Muscle of arm (tissue), 12 donors: Measurements from ENCODE around the gene CLASP1. TPM values are rescaled to one million over a fixed set of nuclear protein-coding genes. Genes with fewer than 3 reads are reported as not detected.
"Not testable (repeated sequence)": the region's sequence is repeated elsewhere in the genome, so short reads cannot be mapped to it uniquely, and the experiment has no call there.

ENCODE experiments used
- DNase-seq: peaks from one replicate; pipeline ENCODE4 v3.0.0-alpha.2; 2013
- polyA plus RNA-seq, 12 donors: library from polyadenylated mRNA; unstranded; fragments of 120-200 nt; gene quantifications; one replicate each; pipeline ENCODE4 v1.2.1, GENCODE V29; 2013; ENCODE audit not compliant: insufficient read length in 12 of 12

Gene CLASP1
- polyA plus RNA-seq, 12 donors: 41.5 to 86.0 (median 58.7) TPM

GRCh38 chr2:121351521-121352318, 297.5 kb downstream of the CLASP1 start:
- DNase-seq: no peak

GRCh38 chr2:121350890-121351289, 298.4 kb downstream of the CLASP1 start:
- DNase-seq: no peak

DNA sequence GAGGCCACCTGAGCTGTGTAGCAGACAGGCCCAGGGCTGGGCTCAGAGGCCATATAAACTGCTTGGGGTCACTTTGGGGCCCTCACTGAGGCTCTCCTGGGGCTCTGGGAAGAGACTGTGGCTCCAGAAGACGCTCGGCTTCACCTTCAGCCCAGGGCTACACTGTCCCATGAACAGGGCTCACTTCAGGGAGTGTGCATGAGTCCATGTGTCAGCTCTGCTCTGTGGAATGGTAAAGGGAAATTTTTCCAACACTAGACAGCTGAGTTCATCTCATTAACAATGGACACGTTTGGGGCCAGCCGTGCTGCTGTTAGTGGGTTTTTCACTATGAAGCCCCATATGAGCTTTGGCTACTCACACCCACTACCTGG, 298.9 kb downstream of the CLASP1 start:
- DNase-seq: no peak

GRCh38 chr2:121349721-121350401, 299.4 kb downstream of the CLASP1 start:
- DNase-seq: no peak

- DNase-seq: no peak
These were observed 301.0 kb downstream of the CLASP1 start for GRCh38 chr2:121348128-121348740.

- DNase-seq: no peak
These were observed 302.4 kb downstream of the CLASP1 start for GRCh38 chr2:121346859-121347258.

- no peak for DNase-seq
These were observed 302.9 kb downstream of the CLASP1 start for GRCh38 chr2:121346407-121346806.

- DNase-seq: no peak
These were observed 303.4 kb downstream of the CLASP1 start for GRCh38 chr2:121345887-121346286.

DNA sequence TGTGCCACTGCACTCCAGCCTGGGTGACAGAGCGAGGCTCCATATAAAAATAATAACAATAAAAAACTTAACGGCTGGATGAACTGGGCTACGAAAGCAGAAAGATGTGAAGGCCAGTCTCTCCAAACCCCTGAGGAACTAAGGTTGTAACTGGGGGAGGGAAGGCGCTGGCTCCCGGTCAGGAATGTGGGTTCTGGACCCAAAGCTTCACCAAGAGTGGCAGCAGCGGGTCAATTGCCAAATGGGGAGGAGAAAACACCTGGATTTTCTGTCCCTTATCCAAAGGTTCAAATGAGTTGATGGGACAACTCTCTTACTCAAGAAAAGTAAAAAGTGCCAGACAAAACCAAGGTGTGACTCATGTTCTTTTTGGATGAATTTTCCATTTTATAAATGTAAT, 304.2 kb downstream of the CLASP1 start:
- no peak for DNase-seq

- not testable (repeated sequence) for DNase-seq
These were observed 305.3 kb downstream of the CLASP1 start for GRCh38 chr2:121343828-121344399.

GRCh38 chr2:121343191-121343590, 306.1 kb downstream of the CLASP1 start:
- DNase-seq: no peak

DNA sequence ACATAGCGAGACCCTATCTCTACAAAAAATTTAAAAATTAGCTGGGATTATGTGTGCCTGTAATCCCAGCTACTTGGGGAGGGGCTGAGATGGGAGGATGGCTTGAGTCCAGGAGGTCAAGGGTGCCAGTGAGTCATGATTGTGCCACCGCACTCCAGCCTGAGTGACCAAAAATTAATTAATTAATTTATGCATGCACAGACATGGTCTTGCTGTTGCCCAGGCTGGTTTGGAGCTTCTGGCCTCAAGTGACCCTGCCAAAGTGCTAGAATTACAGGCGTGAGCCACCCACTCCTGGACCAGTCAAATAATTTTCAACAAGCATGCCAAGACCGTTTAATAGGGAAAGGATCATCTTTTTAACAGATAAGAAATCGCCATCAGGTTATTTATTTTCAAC, 306.5 kb downstream of the CLASP1 start:
- no peak for DNase-seq

- DNase-seq: no peak
These were observed 308.3 kb downstream of the CLASP1 start for GRCh38 chr2:121340926-121341325.

GRCh38 chr2:121338281-121338680, 311.0 kb downstream of the CLASP1 start:
- no peak for DNase-seq

- DNase-seq: no peak
These were observed 312.6 kb downstream of the CLASP1 start for GRCh38 chr2:121336528-121337294.

GRCh38 chr2:121335294-121336290, 313.7 kb downstream of the CLASP1 start:
- no peak for DNase-seq

GRCh38 chr2:121334581-121335293, 314.5 kb downstream of the CLASP1 start:
- DNase-seq: no peak

- DNase-seq: no peak
These were observed 315.3 kb downstream of the CLASP1 start for GRCh38 chr2:121333834-121334558.

- DNase-seq: no peak
These were observed 316.0 kb downstream of the CLASP1 start for GRCh38 chr2:121333231-121333630.
